GM21529 (cell line): ENCODE results near the gene TCF7L1.

Source experiments
- ATAC-seq: cut with Tn5 transposase; IDR thresholded peaks from one replicate; pipeline ENCODE4 v1.9.1; 2021; ENCODE audit not compliant: unreplicated experiment

TCF7L1 gene

GRCh38 chr2:85247610-85248009 lies 114.4 kb downstream of the TCF7L1 start:
- no peak for ATAC-seq

GRCh38 chr2:85248773-85249509 lies 115.7 kb downstream of the TCF7L1 start:
- no peak for ATAC-seq

GRCh38 chr2:85250045-85250444 lies 116.9 kb downstream of the TCF7L1 start:
- ATAC-seq: no peak

GRCh38 chr2:85251070-85251616 lies 118.0 kb downstream of the TCF7L1 start:
- no peak for ATAC-seq

GRCh38 chr2:85253890-85254289 lies 120.7 kb downstream of the TCF7L1 start:
- ATAC-seq: no peak

- no peak for ATAC-seq
These were observed 121.5 kb downstream of the TCF7L1 start for GRCh38 chr2:85254540-85255300.

GRCh38 chr2:85255456-85255812 lies 122.2 kb downstream of the TCF7L1 start:
- ATAC-seq: no peak

GRCh38 chr2:85255813-85256594 lies 122.8 kb downstream of the TCF7L1 start:
- ATAC-seq: no peak

GRCh38 chr2:85257359-85257969 lies 124.3 kb downstream of the TCF7L1 start:
- no peak for ATAC-seq

- ATAC-seq: no peak
These were observed 124.9 kb downstream of the TCF7L1 start for GRCh38 chr2:85257970-85258605.

GRCh38 chr2:85259101-85259590 lies 126.0 kb downstream of the TCF7L1 start:
- no peak for ATAC-seq

GRCh38 chr2:85259879-85260278 lies 126.7 kb downstream of the TCF7L1 start:
- no peak for ATAC-seq

GRCh38 chr2:85263591-85263990 lies 130.4 kb downstream of the TCF7L1 start:
- no peak for ATAC-seq

- no peak for ATAC-seq
These were observed 131.3 kb downstream of the TCF7L1 start for GRCh38 chr2:85264471-85264870.

GRCh38 chr2:85265304-85265703 lies 132.1 kb downstream of the TCF7L1 start:
- no peak for ATAC-seq

- no peak for ATAC-seq
These were observed 133.2 kb downstream of the TCF7L1 start for GRCh38 chr2:85266146-85267041.

GRCh38 chr2:85269959-85270358 lies 136.8 kb downstream of the TCF7L1 start:
- no peak for ATAC-seq

GRCh38 chr2:85272357-85272756 lies 139.2 kb downstream of the TCF7L1 start:
- ATAC-seq: no peak
